Mammary epithelial cell (primary cell): ENCODE measurements around the gene COPS8.

Experiments
- EZH2 ChIP-seq: IDR thresholded peaks from 2 replicates; pipeline ENCODE4 v1.6.1; 2012; ENCODE audit warnings: low read length, inconsistent platforms, borderline replicate concordance
- TF ChIP-seq, protein P1 (sequence below), 2 donors: IDR thresholded peaks in 1 of 2; conservative IDR thresholded peaks in 1 of 2; 2 replicates each; pipeline ENCODE4 v1.5.1; 2011 to 2012; ENCODE audit warnings: inconsistent platforms in 2 of 2, low read length in 2 of 2, mild to moderate bottlenecking in 2 of 2, control low read depth in 1 of 2, low read depth in 1 of 2; ENCODE audit not compliant: insufficient read depth in 1 of 2; ENCODE audit errors: extremely low read depth in 1 of 2

DNA sequence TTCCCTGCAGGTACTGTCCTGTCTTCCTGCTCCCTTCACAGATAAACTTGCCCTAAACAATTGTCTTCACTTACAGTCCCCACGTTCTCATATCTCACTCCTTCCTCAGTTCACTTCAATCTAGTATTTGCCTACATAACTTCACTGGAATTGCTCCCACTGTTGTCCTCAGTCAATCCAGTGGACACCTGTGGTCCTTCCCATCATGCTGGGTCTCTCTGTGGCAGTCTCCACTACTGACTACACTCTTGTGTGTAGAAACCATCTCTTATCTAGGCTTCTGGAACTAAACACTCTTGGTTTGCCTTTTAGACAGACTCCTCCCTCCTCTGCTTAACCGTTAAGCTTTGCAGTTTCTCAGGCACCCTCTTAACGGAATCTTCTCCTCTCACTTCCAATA is 58.8 kb downstream of the COPS8 start:
- TF ChIP-seq, protein P1, sequence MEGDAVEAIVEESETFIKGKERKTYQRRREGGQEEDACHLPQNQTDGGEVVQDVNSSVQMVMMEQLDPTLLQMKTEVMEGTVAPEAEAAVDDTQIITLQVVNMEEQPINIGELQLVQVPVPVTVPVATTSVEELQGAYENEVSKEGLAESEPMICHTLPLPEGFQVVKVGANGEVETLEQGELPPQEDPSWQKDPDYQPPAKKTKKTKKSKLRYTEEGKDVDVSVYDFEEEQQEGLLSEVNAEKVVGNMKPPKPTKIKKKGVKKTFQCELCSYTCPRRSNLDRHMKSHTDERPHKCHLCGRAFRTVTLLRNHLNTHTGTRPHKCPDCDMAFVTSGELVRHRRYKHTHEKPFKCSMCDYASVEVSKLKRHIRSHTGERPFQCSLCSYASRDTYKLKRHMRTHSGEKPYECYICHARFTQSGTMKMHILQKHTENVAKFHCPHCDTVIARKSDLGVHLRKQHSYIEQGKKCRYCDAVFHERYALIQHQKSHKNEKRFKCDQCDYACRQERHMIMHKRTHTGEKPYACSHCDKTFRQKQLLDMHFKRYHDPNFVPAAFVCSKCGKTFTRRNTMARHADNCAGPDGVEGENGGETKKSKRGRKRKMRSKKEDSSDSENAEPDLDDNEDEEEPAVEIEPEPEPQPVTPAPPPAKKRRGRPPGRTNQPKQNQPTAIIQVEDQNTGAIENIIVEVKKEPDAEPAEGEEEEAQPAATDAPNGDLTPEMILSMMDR (conservative IDR thresholded peaks at IDR 0.05 in 1 of 2, IDR thresholded peaks at IDR 0.05 in 1 of 2; ENCODE audit: extremely low read depth in 1 of 2, insufficient read depth in 1 of 2, low read depth in 1 of 2, low read length in 2 of 2), result no peak
- no peak for TF ChIP-seq EZH2
